IMR-90 (cell line): ENCODE data around the gene CNBD2. TPM values are rescaled to one million over a fixed set of nuclear protein-coding genes. Genes with fewer than 3 reads are reported as not detected.

Experiments used
- ATAC-seq: fragments of 200-7000 bp; cut with Tn5 transposase; 2 replicates; pipeline ENCODE4 v1.9.1; 2020; ENCODE audit warnings: low read depth, mild to moderate bottlenecking, moderate library complexity
- BruUV-seq: library from RNA; stranded (reverse); fragments of 400-500 nt; replicated peaks from 2 replicates; lab custom pipeline; 2021; lab: Mats Ljungman, UMichigan
- CTCF ChIA-PET: fragments of 300-600 bp; formaldehyde crosslinking; extraction: SDS; loops from one replicate; lab custom pipeline; 2021; ENCODE audit warnings: antibody characterized with exemption; lab: Yijun Ruan, JAX
- POLR2A ChIA-PET: fragments of 300-600 bp; sonication (Branson Sonifier 250); formaldehyde crosslinking; loops from one replicate; lab custom pipeline; 2022; ENCODE audit warnings: antibody characterized with exemption; ENCODE audit not compliant: unreplicated experiment; lab: Charles Lee
- DNase-seq: peaks from one replicate; pipeline ENCODE4 v3.0.0; 2013
- H2AFZ ChIP-seq: replicated peaks from 2 replicates; pipeline ENCODE3; 2013; ENCODE audit warnings: low read length, mild to moderate bottlenecking; ENCODE audit not compliant: poor library complexity
- H2AK5ac ChIP-seq: 2 replicates; pipeline ENCODE4 v1.6.1; 2013; ENCODE audit warnings: low read depth, low read length, inconsistent platforms
- H2AK9ac ChIP-seq: replicated peaks from 2 replicates; pipeline ENCODE3; 2013; ENCODE audit warnings: mild to moderate bottlenecking, low read depth, low read length, moderate library complexity; ENCODE audit not compliant: poor library complexity
- H2BK120ac ChIP-seq: 2 replicates; pipeline ENCODE4 v1.6.1; 2013; ENCODE audit warnings: low read depth, low read length, inconsistent platforms
- H2BK15ac ChIP-seq: 3 replicates; pipeline ENCODE4 v1.6.1; 2013; ENCODE audit warnings: low read depth, low read length, inconsistent platforms
- H2BK20ac ChIP-seq: 2 replicates; pipeline ENCODE4 v1.6.1; 2013; ENCODE audit warnings: low read depth, mild to moderate bottlenecking, inconsistent platforms, low read length, moderate library complexity
- H2BK5ac ChIP-seq: 2 replicates; pipeline ENCODE4 v1.6.1; 2013; ENCODE audit warnings: mild to moderate bottlenecking, low read depth, low read length, inconsistent platforms; ENCODE audit not compliant: poor library complexity, severe bottlenecking
- H3K14ac ChIP-seq: replicated peaks from 2 replicates; pipeline ENCODE4 v1.6.1; 2013; ENCODE audit warnings: low read depth, low read length, inconsistent platforms
- H3K18ac ChIP-seq: 2 replicates; pipeline ENCODE4 v1.6.1; 2013; ENCODE audit warnings: low read depth, low read length, control low read depth
- H3K23ac ChIP-seq: 2 replicates; pipeline ENCODE4 v1.6.1; 2013; ENCODE audit warnings: low read depth, low read length, inconsistent platforms
- H3K27ac ChIP-seq: 2 replicates; pipeline ENCODE4 v1.5.1; 2013; ENCODE audit warnings: mild to moderate bottlenecking, control low read depth, low read length; ENCODE audit not compliant: insufficient read depth
- H3K27me3 ChIP-seq: 2 replicates; pipeline ENCODE4 v1.6.1; 2013; ENCODE audit warnings: low read length; ENCODE audit not compliant: control insufficient read depth, insufficient read depth
- H3K36me3 ChIP-seq: 2 replicates; pipeline ENCODE4 v1.6.1; 2013; ENCODE audit warnings: low read length, mixed read lengths; ENCODE audit not compliant: control insufficient read depth, insufficient read depth
- H3K4ac ChIP-seq: 2 replicates; pipeline ENCODE4 v1.6.1; 2013; ENCODE audit warnings: low read depth, low read length, inconsistent platforms
- H3K4me1 ChIP-seq: 2 replicates; pipeline ENCODE4 v1.6.1; 2013; ENCODE audit warnings: low read length, mixed read lengths; ENCODE audit not compliant: control insufficient read depth, insufficient read depth
- H3K4me2 ChIP-seq: 2 replicates; pipeline ENCODE4 v1.6.1; 2013; ENCODE audit warnings: low read depth, mild to moderate bottlenecking, control low read depth, low read length, moderate library complexity
- H3K4me3 ChIP-seq: 2 replicates; pipeline ENCODE4 v1.5.1; 2013; ENCODE audit warnings: low read depth, mild to moderate bottlenecking, control low read depth, low read length, moderate library complexity; ENCODE audit not compliant: insufficient read depth
- H3K56ac ChIP-seq: 2 replicates; pipeline ENCODE4 v1.6.1; 2013; ENCODE audit warnings: low read length, inconsistent platforms; ENCODE audit not compliant: insufficient read depth; ENCODE audit errors: extremely low read depth
- H3K79me1 ChIP-seq, 2 experiments: 2 replicates each; pipeline ENCODE4 v1.6.1; 2013; ENCODE audit warnings: low read length in 2 of 2, inconsistent platforms in 1 of 2, low read depth in 1 of 2
- H3K9ac ChIP-seq: 2 replicates; pipeline ENCODE4 v1.6.1; 2013; ENCODE audit warnings: low read depth, low read length, control low read depth
- H3K9me1 ChIP-seq: 2 replicates; pipeline ENCODE4 v1.6.1; 2013; ENCODE audit warnings: low read length, inconsistent platforms; ENCODE audit not compliant: insufficient read depth
- H3K9me3 ChIP-seq: 2 replicates; pipeline ENCODE4 v1.6.1; 2013; ENCODE audit warnings: low read length; ENCODE audit not compliant: control insufficient read depth, insufficient read depth
- H4K20me1 ChIP-seq: 2 replicates; pipeline ENCODE4 v1.6.1; 2013; ENCODE audit warnings: low read length, inconsistent platforms; ENCODE audit not compliant: insufficient read depth
- H4K5ac ChIP-seq: 2 replicates; pipeline ENCODE4 v1.6.1; 2013; ENCODE audit warnings: mild to moderate bottlenecking, low read depth, low read length, control low read depth
- H4K8ac ChIP-seq, 2 experiments: 2 replicates each; pipeline ENCODE4 v1.6.1; 2013; ENCODE audit warnings: low read depth in 2 of 2, low read length in 2 of 2, control low read depth in 1 of 2, inconsistent platforms in 1 of 2
- H4K91ac ChIP-seq: 2 replicates; pipeline ENCODE4 v1.6.1; 2013; ENCODE audit warnings: low read depth, low read length, inconsistent platforms; ENCODE audit not compliant: insufficient read depth
- CEBPB ChIP-seq: IDR thresholded peaks from 2 replicates; pipeline ENCODE4 v1.6.1; 2012; ENCODE audit warnings: low read depth, low read length, improper control_type of control experiment
- WGBS, 2 experiments: methylation state at CpG; one replicate each; pipeline versions ENCODE4 v1.1.5 to v1.1.7; 2013; ENCODE audit warnings: missing lambda C conversion rate in 2 of 2; ENCODE audit not compliant: insufficient read length in 1 of 2; ENCODE audit errors: extremely low coverage in 2 of 2; 5-methylcytosine and 5-hydroxymethylcytosine counted together
- dilution Hi-C: fragments of 300-500 bp; cut with HindIII; formaldehyde crosslinking; loops from one replicate; pipeline ENCODE4 v1.14.3; 2018; ENCODE audit warnings: low sequenced_read_pairs; ENCODE audit not compliant: unreplicated experiment
- in situ Hi-C: fragments of 300-500 bp; cut with MboI; formaldehyde crosslinking; loops from 3 replicates; pipeline ENCODE4 v1.14.3; 2019; ENCODE audit warnings: low sequenced_read_pairs, inconsistent platforms, mixed read lengths
- intact Hi-C: fragments of 100-400 bp; cut with micrococcal nuclease; formaldehyde crosslinking; loops from 2 replicates; pipeline ENCODE4 v1.10.0; 2022
- polyA plus RNA-seq, 3 experiments: library from polyadenylated mRNA; depleted of rRNA; stranded (reverse); fragments of >200 nt; gene quantifications; 2 replicates each; pipeline ENCODE4 v1.2.3, GENCODE V29; 2012; ENCODE audit warnings: low replicate concordance in 1 of 3
- total RNA-seq: library from RNA; depleted of rRNA; stranded (reverse); fragments of >200 nt; gene quantifications from 2 replicates; pipeline ENCODE4 v1.2.3, GENCODE V29; 2012
- TF ChIP-seq, protein P1 (sequence below): fragments of 150-350 bp; IDR thresholded peaks from 2 replicates; pipeline ENCODE4 v1.6.1; 2016; ENCODE audit warnings: low read depth, mild to moderate bottlenecking, low read length, moderate library complexity, borderline replicate concordance

CNBD2 gene
- total and polyA plus RNA-seq, 2 of the 4 experiments (the other 2 are of a cell fraction): 0.90 to 1.7 TPM

- Histone ChIP-seq H3K79me1 (peaks cover 0 to 6% of the 10 kb centered on the region in 2 experiments; a peak in 2 of 4 replicates), H3K18ac (no peak overlapping the region), H3K23ac (no peak overlapping the region), H3K56ac (no peak overlapping the region), H3K27me3 (no peaks in the 10 kb centered on the region; the same call in 1 of the 2 replicates), H2BK15ac (no peak overlapping the region), H3K14ac (no peak overlapping the region), H2BK5ac (no peak overlapping the region), H2BK120ac (no peak overlapping the region), H2AK9ac (no peak overlapping the region), H2AFZ (no peak overlapping the region), H2BK20ac (no peak overlapping the region), H4K5ac (no peak overlapping the region), H4K20me1 (no peaks in the 10 kb centered on the region; the same call in 1 of the 2 replicates), H3K9me1 (peaks cover 7% of the 10 kb centered on the region; the same call in 1 of the 2 replicates), H3K4me2 (no peak overlapping the region), H3K4me1 (no peaks in the 10 kb centered on the region), H3K27ac (no peak overlapping the region), H3K4me3 (no peak overlapping the region), H4K8ac (no peak overlapping the region), H3K9ac (no peak overlapping the region), H3K9me3 (no peaks in the 10 kb centered on the region), H2AK5ac (no peak overlapping the region), H3K36me3 (no peaks in the 10 kb centered on the region), H3K4ac (no peak overlapping the region), H4K91ac (no peak overlapping the region)
- ChIA-PET POLR2A (no interaction called here), CTCF (no interaction called here)
- no peak for ATAC-seq
- intact Hi-C loops (no loop called here), in situ Hi-C loops (no loop called here), dilution Hi-C loops (no loop called here)
- WGBS, 2 experiments: no CpG with 5 or more reads among the region's 4 CpGs
- TF ChIP-seq, protein P1, sequence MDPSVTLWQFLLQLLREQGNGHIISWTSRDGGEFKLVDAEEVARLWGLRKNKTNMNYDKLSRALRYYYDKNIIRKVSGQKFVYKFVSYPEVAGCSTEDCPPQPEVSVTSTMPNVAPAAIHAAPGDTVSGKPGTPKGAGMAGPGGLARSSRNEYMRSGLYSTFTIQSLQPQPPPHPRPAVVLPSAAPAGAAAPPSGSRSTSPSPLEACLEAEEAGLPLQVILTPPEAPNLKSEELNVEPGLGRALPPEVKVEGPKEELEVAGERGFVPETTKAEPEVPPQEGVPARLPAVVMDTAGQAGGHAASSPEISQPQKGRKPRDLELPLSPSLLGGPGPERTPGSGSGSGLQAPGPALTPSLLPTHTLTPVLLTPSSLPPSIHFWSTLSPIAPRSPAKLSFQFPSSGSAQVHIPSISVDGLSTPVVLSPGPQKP: no peak
- no peak for TF ChIP-seq CEBPB
- BruUV-seq: no TSS peak
- DNase-seq: no peak
Observed at GRCh38 chr20:36055145-36055544, 86.8 kb downstream of the CNBD2 start.
